Cerebellar cortex (tissue), 1 donor: ENCODE measurements around the gene SLC25A1.
"Not testable (repeated sequence)": the region's sequence is repeated elsewhere in the genome, so short reads cannot be mapped to it uniquely, and the experiment has no call there.

Source experiments
- DNase-seq: peaks from one replicate; pipeline ENCODE4 v3.0.0-alpha.2; 2015; ENCODE audit warnings: low spot score

SLC25A1 gene

DNA sequence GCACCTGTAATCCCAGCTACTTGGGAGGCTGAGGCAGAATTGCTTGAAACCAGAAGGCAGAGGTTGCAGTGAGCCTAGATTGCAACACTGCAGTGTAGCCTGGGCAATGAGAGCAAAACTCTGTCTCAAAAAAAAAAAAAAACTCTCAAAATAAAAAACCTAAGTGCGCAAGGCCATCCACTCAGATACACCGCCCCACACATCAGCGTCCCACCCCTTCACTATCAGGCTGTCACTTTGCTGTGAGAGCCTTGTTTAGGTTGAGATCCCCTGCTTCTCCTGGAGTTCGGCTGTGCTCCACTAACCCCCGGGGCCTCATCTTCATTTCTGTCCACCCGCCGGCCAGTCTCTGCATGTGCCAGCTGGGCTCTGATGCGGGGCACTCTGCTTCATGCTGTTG lies 12.1 kb downstream of the SLC25A1 start:
- no peak for DNase-seq

DNA sequence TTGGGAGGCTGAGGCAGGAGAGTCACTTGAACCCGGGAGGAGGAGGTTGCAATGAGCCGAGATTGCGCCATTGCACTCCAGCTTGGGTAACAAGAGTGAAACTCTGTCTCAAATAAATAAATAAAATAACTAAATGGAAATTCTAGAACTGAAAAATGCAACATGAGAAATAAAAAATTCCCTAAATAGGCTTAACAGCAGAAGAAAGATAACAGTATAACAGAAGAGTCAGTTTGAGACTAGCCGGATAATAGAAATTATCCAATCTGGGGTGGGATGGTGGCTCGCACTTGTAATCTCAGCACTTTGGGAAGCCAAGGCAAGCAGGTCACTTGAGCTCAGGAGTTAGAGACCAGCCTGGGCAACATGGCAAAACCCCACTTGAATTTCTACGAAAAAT lies 14.1 kb downstream of the SLC25A1 start:
- DNase-seq, result no peak

DNA sequence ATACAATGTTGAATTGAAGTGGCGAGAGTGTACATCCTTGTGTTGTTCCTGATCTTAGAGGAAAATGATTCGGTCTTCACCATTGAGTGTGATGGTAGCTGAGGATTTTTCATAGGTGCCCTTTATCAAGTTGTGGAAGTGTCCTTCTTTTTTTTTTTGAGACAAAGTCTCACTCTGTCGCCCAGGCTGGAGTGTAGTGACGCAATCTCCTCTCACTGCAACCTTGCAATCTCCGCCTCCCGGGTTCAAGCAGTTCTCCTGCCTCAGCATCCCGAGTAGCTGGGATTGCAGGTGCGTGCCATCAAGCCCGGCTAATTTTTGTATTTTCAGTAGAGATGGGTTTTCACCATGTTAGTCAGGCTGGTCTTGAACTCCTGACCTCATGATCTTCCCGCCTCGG lies 19.9 kb downstream of the SLC25A1 start:
- not testable (repeated sequence) for DNase-seq

DNA sequence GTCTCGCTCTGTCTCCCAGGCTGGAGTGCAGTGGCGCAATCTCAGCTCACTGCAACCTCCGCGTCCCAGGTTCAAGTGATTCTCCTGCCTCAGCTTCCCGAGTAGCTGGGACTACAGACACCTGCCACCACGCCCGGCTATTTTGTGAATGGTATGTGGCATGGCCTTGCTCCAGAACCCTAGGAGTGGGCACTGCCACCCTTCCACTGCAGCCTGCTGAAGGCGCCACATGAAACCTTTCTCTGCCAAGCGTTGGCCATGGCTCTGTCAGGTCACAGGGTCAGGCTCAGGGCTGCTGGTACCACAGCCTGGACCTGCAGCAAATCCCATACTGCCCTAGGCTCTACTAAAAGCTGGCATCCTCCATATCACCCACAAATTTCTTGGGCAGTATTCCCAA lies 22.4 kb downstream of the SLC25A1 start:
- DNase-seq, result not testable (repeated sequence)

DNA sequence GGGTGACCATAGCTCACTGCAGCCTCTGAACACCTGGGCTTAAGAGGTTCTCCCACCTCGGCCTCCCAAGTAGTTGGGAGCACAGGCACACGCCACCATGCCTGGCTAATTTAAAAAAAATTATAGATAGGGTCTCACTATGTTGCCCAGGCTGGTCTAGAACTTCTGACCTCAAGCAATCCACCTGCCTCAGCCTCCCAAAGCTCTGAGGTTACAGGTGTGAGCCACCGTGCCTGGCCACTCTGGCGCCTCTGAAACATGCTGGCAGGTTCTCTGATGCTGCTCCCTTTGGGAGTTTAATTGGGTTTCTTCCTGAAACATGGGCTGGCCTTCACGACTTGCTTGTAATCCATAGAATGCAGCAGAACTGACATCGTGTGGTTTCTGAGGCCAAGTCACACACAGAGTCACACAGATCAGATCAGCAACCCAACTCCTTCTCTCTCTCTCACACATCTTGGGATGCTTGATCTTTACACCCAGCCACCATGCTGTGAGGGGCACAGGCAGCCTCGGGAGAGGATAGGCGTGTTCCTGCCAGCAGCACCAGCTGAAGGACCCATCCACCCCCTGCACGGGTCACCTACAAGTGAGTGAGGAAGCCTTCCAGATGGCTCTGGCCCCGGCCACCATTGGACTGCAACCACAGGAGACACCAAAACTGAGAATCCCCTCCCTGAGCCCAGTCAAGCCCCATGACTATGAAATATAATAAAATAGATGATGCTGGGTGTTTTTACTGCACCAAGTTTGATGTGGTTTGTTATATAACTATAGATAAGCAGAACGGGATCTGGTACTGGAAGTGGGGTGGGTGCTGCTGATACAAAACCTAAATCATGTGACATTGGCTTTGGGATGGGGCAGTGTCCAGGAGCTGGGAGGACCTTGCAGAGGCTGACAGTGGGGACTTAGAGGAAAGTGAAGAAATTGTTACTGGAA lies 25.3 kb downstream of the SLC25A1 start:
- DNase-seq, result no peak

DNA sequence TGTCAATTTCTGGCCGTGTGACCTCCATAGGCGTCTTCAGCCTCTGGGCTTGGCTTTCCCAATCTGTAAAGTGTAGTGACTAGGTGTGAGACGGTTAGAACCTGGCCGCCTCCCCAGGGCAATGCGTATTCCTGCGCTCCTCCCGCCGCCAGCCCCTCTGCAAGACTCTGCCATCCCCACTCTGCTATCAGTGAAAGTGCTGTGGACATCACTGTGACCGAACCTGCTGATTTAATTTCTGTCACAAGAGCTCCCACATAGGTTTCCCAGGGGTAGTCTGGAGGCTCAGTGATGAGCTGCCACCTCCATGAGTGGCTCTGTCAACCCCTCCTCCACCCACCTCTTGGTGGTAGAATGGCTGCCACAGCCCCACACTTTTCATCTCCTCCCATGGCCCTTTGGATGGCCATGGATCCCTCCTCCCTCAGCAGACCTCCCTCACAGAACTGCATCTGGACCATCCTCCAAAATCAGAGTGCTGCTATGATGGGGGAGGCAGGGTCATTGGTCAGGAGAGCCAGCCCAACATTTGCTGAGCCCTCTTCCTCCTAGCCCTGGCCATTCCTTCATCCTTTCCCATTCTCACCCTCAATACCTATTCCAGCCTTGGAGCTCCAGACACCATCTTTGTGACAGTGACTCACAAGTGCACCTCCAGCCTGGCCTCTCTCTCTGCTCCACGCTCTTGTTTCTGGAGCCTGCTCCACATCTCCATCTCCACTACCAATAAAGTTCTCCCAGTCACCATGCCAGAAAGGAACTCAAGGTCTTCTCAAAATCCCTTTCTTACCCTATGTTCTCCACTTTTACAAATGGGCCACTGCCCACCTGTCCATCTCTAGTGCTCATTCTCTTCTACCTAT lies 27.0 kb downstream of the SLC25A1 start:
- no peak for DNase-seq

DNA sequence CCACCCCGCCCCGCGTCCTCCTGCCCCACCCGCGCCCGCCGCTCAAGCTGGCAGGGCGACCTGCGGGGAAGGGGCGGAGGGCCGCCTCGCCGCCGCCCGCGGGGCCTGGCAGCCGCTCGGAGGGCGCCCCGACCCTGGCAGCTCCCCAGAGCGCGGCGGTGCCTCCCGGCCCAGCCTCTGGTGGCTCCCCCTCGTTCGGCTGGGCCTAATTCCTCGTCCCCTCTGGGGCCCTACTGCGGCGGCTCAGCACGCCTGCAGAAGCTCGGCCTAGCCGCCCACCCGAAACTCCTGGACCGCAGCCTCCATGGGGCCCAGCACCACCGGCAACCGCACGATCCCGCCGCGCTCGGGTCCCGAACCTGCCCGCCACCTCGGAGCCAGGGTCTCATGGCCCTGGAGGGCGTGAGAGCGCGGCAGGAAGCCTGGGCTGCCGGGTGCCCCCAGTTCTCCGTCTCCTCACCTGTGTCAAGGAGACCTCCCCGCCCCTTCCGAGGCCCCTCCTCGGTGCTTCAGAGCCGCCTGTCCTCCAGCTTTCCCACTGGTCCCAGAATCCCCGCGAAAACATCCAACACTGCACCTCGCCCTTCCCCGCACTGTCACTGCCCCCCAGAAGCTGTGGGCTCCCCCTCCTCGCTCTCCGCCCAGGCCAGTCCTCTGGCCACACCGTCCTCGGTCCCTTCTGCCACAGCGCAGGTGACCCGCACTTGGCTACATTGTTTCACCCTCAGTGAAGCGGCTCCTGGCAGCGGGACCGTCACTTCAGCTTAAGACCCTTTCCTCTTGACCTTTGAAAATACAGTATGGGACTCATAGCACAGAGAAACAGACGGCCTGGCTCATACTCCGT lies 27.8 kb downstream of the SLC25A1 start:
- no peak for DNase-seq

DNA sequence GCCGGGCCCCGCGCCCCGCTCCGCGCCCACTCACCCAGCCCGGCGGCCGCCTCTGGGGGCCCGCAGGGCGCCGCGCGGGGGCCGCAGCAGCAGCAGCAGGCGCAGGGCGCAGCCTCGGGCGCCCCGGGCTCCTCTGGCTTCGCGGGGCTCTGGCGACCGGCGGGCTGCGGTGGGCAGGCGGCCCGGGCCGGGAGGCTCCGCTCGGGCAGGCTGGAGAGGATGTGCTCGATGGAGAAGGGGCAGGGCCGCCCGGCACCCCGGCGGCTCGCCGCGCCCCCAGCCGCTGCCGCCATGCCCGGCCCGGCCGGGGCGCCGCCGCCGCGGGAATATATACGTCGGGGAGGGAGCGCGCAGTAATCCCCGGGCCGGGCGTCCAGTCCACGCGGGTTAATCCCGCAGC lies 28.5 kb downstream of the SLC25A1 start, which contains the start of gene GSC2:
GSC2 (minus strand) TSS at position 302 of the 400 bp plus-strand sequence; CDS start at position 293, 9 bp downstream.
- DNase-seq, result no peak

DNA sequence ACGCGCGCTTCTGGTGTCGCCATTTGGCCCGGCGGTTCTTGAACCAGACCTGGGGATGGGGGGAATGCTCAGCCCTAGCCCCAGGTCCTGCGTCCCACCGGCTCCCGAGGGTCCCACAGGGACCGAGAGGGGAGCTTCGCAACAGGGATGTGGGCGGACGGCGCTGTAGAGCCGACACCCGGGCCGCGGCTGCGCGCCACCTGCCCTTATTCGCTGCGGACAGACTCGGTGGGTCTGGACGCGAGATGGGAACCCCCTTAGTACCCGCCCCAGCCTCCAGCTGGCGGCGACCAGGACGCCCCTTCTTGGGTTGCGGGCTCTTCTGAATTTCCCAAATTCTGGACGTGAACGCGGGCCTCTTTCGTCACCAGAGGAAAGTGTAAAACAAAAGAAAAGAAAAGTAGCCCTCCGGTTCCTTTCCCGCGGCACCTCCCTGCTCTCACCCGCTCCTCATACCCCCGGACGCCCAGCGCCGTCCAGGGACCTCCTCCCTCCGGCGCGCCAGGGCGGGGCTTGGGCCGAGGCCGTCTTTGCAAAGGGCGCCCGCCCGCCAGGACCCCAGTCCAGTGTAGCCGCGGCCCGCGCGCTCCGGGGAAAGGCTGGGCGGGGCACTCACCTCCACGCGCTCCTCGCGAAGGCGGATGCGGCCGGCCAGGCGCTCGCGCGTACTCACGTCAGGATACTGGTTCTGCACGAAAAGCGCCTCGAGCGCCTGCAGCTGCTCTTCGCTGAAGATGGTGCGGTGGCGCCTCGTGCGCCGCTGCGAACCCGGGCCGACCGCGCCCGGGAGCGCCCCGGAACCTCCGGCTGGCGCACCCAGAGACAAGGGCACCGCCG lies 29.3 kb downstream of the SLC25A1 start:
- no peak for DNase-seq

DNA sequence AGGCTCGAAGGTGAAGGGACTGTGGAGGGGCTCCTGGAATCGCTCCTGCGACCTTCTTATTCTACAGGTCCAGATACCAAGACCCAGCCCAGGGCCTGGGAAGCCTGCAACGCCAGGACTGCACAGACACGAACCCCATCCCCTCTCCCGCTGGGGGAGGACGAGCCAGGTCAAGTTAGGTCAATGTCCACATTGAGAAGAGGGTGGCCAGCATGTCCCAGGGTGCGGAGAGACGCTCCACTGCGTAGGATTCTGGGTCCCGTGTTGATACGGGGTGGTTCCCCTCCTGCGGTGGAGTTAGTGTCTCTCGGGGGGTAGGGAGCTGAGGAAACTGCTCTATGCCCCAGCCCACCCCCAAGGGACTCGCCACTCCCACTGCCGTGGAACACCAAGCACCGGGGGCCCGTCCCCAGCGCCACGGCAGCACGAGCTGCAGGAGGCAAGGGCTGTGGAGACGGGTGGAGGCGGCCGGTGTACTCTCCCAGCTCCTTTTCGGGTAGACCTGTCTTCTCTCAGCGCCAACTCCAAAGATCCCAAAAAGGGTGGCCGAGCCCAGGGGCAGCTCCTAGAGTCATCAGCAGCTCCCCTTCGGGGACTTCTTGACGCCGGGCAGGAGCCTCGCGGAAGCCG lies 30.0 kb downstream of the SLC25A1 start:
- DNase-seq, result no peak

DNA sequence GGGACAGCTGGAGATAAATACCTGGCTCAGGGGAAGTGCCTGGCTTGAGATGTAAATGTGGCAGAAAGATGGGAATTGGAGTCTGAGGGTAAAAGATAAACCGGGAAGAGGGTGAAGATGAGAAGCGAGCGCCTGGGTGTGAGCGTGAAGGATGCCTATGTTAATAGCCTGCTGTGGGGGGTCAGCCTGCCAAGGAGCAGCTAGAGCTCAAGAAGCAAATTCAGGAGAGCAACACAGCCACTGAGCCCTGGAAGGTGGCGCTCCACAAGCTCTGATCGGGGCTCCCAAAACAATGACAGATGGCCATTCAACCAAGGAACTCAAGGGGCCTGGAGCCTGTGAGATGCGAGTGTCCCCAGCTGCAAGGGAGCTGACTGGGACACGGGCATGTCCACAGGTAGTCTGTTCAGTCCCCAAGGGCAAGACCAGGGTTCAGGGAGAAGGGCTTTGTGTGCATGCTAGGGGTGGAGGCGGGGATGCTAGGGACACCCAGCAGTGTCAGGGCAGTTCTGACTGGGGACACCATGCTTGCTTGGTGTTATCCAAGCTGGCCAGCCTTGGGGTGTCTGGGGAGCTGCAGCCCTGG lies 31.2 kb downstream of the SLC25A1 start:
- no peak for DNase-seq

DNA sequence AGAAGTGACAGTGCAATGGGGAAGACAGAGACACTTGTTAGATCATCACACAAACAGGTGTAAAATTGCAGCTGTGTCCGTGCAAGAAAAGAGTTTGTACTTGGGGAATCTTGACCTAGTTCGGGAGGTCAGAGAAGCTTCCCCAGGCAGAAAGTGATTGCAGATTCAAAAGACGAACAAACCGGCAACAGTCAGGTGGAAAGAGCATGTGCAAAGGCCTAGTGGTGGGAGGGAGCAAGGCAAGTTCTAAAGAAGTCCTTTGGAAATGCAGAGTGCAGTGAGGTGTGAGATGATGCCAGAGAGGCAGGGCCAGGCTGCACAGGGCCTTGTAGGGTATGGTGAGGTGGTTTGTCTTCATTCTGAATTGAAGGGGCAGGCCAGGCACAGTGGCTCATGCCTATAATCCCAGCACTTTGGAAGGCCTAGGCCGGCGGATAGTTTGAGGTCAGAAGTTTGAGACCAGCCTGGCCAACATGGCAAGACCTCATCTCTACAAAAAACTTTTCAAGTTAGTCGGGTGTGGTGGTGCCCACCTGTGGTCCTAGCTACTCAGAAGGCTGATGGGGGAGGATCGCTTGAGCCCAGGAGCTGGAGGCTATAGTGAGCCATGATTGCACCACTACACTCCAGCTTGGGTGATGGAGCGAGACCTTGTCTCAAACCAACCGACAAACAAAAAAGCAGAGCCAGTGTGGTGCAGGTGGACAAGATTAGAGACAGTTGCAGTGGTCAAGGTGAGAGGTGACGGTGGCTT lies 32.1 kb downstream of the SLC25A1 start:
- no peak for DNase-seq

DNA sequence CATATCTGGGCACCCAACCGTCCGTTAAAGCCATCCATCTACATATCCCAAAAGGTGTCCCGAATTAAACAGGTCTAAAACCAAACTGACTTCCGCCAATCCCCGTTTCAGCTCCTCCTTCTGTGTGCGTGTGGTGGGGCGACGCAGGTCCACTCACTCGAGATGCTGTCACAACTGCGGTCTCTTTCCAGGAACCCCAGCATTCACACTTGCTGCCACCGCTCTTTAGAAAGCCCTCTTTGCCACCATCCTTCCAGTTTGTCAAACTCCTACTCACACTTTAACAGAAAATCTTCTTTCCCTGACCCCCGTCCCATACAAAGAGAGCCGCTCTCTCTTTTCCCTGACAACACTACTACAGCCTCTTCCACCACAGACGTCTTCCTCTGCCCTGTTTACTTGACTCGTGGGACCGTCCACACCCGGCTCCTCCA lies 34.6 kb downstream of the SLC25A1 start:
- no peak for DNase-seq

DNA sequence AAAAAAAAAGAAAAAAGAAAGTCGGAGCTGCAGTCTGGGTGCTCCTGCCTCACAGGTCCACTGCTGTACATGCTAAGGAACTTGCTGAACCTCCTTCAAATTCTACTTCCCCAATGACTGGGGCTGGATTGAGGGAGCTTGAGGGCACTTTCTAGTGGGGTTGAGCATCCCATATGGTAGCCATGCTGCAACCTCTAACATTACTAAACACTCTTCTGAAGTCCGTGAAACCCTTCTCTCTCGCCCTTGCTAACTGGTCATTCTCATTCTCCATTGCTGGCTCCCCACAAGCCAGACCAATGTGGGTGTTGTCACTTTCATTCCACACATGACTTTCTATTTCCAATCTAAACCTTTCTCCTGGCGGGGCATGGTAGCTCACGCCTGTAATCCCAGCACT lies 35.3 kb downstream of the SLC25A1 start:
- DNase-seq, result no peak

DNA sequence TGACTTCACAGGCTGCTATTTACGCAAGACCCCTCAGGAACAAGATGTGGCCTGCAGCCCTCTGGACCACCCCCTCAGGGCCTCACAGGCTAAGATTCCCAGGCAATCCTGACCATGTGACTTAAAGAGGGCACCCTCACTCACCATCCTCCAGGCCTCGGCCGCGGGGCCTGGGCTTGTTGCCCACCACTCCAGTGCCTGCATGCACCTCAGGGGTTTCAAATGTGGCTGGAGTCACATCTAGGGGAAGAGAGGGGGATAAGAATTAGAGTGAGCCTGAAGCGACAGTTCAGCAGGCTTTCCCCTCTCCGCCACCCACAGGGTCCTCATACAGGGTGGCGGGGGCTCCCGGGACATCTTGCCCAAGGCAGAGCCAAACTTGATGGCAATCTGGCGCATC lies 36.1 kb downstream of the SLC25A1 start:
- no peak for DNase-seq

DNA sequence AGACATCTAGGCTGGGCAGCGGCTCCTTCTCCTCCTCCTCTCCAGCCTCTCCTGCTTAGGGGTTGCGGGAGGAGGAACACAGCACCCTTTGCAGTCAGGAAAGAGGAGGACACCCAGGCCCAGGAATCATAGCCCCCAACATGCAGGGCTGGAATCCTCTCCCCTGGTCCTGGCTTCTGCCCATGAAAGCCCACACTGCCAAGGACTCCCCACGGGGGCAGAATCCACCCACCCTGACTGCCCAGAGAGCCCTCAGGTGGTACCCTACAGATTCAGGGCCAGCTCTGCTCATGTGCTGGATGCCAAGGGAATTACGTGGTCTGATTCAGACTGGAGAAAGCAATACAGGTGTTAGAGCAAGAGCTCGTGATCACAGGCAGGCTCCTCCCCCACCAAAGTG lies 38.6 kb downstream of the SLC25A1 start:
- no peak for DNase-seq

DNA sequence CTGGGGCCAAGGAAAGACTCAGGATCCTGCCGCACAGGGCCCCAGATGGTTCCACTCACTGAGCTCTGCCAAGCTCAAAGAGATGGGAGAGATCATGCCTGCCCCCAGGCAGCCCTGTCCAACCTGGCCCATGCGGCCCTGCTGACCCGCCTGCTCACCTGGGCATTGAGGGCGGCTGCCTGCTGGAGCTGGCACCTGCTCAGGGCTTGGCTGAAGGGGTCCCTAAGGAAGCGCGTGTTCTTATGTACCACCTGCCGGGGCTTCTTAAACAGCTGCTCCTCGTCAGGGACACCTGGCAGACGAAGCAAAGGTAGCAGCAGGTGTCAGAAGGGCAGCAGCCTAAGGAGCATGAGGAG lies 39.6 kb downstream of the SLC25A1 start:
- DNase-seq, result no peak

DNA sequence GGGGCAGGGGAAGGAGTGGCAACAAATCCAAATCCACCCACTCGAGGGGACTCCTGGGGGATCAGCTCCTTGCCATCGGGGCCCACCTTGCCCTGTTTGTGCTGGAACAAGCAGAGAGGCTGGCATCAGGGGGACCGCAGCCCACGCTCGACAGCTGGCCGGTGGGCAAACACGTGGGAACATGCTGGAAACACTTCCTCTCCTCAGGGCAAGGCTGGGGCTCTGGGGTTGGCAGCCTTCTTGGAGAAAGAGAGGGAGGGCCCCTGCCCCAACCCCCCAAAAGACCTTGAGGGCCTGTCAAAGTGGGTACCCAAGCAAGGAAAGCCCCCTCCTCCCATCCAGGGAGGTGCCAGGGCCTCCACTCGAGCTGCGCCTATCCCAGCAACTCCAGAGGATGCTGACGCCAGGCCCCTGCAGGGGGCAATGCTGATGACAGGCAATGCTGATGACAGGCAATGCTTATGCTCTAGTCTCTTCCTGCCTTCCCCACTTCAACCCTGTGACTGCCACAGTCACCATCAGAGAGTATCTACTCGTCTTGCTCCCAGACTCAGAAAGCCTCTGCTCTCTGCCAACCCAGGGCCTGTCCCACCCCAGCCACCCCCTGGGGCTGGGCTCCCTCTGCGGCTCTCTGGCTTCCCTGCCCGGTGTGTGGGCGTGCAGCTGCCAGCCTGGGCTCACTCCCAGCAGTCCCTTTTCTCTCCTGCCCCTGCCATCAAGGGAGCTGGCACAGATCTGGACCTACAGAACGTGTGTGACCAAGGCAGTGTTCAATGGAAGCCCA lies 40.1 kb downstream of the SLC25A1 start:
- no peak for DNase-seq
